IPS-20b (cell line): ENCODE measurements around the gene DMC1.

Source experiments
- H3K27ac ChIP-seq: one replicate; pipeline ENCODE4 v1.5.1; 2013; ENCODE audit warnings: low read length
- H3K27me3 ChIP-seq: 2 replicates; pipeline ENCODE4 v1.6.1; 2013; ENCODE audit warnings: mild to moderate bottlenecking, low read length, inconsistent platforms; ENCODE audit not compliant: insufficient read depth
- H3K36me3 ChIP-seq: 2 replicates; pipeline ENCODE4 v1.6.1; 2013; ENCODE audit warnings: low read depth, mild to moderate bottlenecking, inconsistent platforms, low read length, moderate library complexity; ENCODE audit not compliant: insufficient read depth
- H3K4me1 ChIP-seq: 2 replicates; pipeline ENCODE4 v1.6.1; 2013; ENCODE audit warnings: mild to moderate bottlenecking, control low read depth, inconsistent platforms, low read length, moderate library complexity; ENCODE audit not compliant: insufficient read depth
- H3K4me3 ChIP-seq: 2 replicates; pipeline ENCODE4 v1.5.1; 2013; ENCODE audit warnings: mild to moderate bottlenecking, low read length, inconsistent platforms
- H3K9ac ChIP-seq: 2 replicates; pipeline ENCODE4 v1.6.1; 2013; ENCODE audit warnings: low read depth, mild to moderate bottlenecking, inconsistent platforms, low read length, moderate library complexity
- H3K9me3 ChIP-seq: 2 replicates; pipeline ENCODE4 v1.6.1; 2013; ENCODE audit warnings: mild to moderate bottlenecking, low read depth, low read length, inconsistent platforms; ENCODE audit not compliant: insufficient read depth

DMC1 gene

DNA sequence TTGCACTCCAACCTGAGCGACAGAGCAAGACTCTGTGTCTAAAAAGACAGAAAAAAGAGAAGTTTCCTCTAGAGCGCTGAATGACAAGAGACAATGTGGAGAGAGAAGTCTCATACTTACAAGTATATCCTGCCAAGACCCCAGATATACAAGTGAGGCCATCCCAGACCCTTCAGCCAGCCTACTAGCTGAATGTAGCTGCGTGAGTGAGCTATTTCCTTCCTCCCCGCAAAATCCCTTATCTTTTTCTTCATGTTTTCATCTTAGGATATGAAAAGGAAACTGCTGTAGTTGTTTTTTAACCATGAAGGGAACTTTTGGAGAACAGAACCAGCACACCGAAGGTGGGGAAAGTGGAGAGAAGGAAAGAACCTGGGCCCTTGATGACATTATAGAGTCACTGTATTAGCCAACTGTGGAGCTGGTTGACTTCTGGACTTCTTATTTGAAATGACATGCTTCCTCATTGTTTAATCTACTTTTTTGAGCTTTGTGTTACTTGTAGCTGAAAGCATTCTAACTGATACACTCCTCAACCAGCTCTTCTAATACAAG lies 59.5 kb downstream of the DMC1 start:
- Histone ChIP-seq H3K4me1 (peaks cover 6% of the 10 kb centered on the region; the same call in 1 of the 2 replicates), H3K4me3 (no peak overlapping the region), H3K36me3 (no peaks in the 10 kb centered on the region), H3K27ac (no peak overlapping the region), H3K9ac (no peak overlapping the region), H3K9me3 (no peaks in the 10 kb centered on the region), H3K27me3 (no peaks in the 10 kb centered on the region)

DNA sequence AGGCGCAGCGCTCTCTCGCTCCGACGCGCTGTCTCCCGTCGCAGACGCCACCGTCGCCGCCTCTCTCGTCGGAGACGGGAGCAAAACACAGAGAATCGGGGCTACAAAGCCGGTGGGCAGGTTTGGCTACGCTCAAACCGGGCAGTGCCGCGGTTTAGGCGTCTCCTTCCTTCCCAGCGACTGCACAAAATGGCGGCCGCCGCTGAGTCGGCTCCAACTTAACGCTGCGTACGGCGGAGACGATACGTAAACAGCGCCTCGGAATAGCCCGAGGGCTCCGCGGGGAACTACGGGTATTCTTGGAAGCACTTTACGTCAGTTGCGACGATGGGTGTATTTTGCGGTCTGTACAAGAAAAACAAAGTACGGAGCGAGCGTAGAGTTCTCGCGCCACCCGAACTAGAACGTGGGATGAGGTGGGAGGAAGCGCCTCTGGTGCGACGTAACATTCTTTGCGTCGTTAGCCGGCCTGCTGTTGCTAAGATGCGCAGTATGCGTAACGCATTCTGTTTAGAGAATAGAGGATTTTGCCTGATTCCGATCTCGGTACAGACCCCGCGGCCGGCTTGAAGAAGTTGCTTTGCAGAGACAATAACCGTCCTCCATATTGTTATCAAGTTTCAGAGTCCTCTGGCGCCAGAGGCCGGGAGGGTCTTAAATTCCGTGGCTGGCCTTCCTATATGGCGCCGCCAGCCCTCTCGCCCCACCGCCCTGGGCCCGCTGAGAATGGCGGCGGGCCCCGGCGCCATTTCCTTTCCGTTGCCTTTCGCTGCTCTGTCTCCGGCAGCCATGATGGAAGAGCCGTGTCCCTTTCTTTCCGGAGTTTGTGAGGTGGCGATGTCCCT lies 63.6 kb downstream of the DMC1 start, which contains the start of gene DDX17:
DDX17 (minus strand) TSS at position 194 of the 845 bp plus-strand sequence.
- Histone ChIP-seq H3K4me1 (peaks cover 11% of the 10 kb centered on the region), H3K4me3 (peak within 1 kb of the TSS; percentile 95), H3K27me3 (no peaks in the 10 kb centered on the region), H3K36me3 (peaks cover 41% of the 10 kb centered on the region), H3K27ac (peak within 1 kb of the TSS; percentile 91), H3K9ac (peak within 1 kb of the TSS; percentile 100), H3K9me3 (no peaks in the 10 kb centered on the region)

DNA sequence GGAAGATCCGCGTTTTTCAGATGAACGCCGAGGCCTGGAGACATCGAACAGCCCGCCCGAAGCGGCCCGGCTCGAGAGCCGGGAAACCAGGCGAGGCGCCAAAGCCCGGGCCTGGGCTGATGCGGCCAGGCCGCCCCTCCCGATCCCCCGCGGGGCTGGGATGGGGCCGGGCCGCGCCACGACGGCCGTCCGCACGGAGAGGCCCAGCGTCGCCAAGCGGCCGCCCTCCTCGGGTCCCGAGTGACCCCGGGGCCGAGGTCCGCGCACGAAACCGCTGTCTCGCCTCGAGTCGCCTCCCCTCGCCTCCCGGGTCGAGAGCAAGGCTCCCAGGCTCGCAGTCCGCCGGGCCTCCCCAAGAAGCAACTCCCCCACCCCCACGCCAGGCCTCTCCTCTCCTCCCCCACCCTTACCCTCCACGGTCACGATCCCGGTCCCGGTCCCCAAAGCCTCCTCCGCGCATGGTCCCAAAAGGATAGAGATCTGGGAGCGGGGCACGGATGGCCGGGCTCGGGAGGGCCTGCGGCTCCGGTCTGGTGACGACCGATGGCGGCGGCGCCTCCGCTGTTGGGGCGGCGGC lies 64.4 kb downstream of the DMC1 start:
- H3K4me1 ChIP-seq: peaks cover 11% of the 10 kb centered on the region
- peak overlapping the region; percentile 95 for H3K4me3 ChIP-seq
- H3K9me3 ChIP-seq: no peaks in the 10 kb centered on the region
- H3K27ac ChIP-seq: peak overlapping the region; percentile 91
- peak overlapping the region; percentile 100 for H3K9ac ChIP-seq
- peaks cover 48% of the 10 kb centered on the region for H3K36me3 ChIP-seq
- no peaks in the 10 kb centered on the region for H3K27me3 ChIP-seq

DNA sequence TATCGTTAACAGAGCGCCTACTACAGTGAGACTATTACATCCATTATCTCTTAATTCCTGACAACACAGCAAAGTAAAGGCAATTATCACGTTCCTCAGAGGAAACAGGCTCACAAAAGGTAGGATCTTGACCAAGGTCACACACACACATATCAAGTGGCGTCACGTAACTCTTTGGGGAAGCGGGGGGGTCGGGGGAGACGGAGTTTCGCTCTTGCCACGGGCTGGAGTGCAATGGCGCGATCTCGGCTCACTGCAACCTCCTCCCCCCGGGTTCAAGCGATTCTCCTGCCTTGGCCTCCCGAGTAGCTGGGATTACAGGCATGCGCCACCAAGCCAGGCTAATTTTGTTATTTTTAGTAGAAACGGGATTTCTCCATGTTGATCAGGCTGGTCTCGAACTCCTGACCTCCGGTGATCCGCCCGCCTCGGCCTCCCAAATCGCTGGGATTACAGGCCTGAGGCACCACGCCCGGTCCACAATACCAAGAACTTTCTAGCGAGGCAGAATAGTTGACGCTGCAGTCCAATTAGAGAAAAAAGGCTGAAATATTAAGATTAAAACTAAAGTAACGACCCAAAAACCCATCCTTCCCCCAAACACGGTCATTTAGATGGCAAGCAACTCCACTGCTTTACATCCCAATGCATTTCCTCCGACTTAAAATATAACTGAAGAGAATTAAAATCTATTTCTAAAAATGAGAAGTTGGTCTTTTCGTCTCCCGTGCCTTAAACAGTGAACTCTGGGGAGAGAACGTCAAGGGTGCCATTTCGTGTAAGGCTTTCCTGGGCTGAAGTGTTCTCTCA lies 65.0 kb downstream of the DMC1 start:
- H3K36me3 ChIP-seq: peaks cover 55% of the 10 kb centered on the region
- H3K9ac ChIP-seq: peak overlapping the region; percentile 100
- no peaks in the 10 kb centered on the region for H3K27me3 ChIP-seq
- peak overlapping the region; percentile 91 for H3K27ac ChIP-seq
- H3K9me3 ChIP-seq: no peaks in the 10 kb centered on the region
- peak overlapping the region; percentile 95 for H3K4me3 ChIP-seq
- peaks cover 11% of the 10 kb centered on the region for H3K4me1 ChIP-seq

DNA sequence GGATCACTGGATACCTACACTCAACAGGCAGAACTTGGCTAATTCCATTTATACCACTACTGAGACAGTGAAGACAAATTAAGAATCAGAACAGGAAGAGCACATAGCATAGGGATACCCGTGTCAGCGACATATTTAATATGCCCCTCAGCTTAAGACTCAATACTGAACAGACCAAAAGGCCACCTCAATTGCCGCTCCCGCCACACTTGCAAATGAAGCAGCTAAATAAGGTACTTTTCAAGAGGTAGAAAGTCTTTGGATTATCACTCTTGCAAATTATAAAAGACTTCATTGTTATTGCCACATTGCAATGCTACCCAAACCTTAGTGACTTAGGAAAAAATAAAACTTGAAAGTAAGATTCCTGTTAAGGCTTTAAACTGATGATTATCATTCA lies 67.0 kb downstream of the DMC1 start:
- peaks cover 11% of the 10 kb centered on the region for H3K4me1 ChIP-seq
- H3K9ac ChIP-seq: peak overlapping the region; percentile 100; the same call in 1 of the 2 replicates
- H3K9me3 ChIP-seq: no peaks in the 10 kb centered on the region
- peak overlapping the region; percentile 95 for H3K4me3 ChIP-seq
- no peaks in the 10 kb centered on the region for H3K27me3 ChIP-seq
- H3K27ac ChIP-seq: no peak overlapping the region
- H3K36me3 ChIP-seq: peaks cover 74% of the 10 kb centered on the region

DNA sequence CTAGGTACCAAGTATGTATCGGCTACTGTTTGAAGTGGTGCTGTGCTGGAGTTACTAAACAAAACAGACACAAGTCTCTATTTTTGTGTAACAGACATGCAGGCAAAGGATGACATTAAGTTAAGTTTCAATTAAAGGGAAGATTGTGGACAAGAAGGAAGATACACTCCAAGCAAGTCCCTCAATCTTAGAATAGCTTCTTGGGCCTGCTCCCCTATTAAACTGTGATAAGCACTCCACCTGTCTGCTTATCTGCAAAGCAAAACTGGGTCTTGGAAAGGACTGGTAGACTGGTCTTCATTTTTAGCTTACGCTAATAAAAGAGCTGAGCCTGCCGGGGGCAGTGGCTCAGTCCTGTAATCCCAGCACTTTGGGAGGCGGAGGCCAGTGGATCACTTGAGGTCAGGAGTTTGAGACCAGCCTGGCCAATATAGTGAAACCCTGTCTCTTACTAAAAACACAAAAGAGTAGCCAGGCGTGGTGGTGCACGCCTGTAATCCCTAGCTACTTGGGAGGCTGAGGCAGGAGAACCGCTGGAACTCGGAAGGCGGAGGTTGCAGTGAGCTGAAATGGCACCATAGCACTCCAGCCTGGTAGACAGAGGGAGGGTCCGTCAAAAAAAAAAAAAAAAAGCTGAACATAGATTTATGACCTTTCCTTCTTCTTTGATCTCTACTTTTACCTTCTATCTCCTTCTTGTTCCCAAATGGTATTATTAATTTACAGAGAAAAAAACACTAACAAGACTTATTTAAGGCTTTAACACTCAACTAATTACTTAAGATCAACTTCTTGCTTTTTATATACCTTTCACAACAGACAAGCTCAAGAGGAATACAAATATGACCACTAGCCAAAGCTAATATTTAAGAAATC lies 67.9 kb downstream of the DMC1 start:
- H3K9ac ChIP-seq: peak overlapping the region; percentile 100; the same call in 1 of the 2 replicates
- H3K27ac ChIP-seq: no peak overlapping the region
- peaks cover 11% of the 10 kb centered on the region for H3K4me1 ChIP-seq
- peak overlapping the region; percentile 95 for H3K4me3 ChIP-seq
- H3K9me3 ChIP-seq: no peaks in the 10 kb centered on the region
- no peaks in the 10 kb centered on the region for H3K27me3 ChIP-seq
- peaks cover 84% of the 10 kb centered on the region for H3K36me3 ChIP-seq

DNA sequence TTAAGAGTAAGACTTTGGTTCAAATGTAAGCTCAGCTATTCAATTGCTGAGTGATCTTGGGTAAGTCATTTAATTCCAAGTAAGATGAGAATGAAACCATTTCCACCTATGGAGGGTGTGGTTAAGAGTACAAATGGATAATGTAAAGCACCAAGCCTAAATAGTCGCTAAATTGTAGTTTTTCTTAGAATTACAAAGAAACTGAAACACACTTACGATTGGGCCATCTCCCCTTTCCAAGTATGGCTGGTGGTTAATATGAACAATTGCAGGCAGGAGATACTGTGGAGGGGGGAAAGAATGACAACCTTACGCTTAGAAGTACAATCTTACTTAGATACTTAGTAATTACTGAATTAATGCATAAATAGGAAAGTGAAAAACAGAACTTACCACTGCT lies 72.1 kb downstream of the DMC1 start:
- Histone ChIP-seq H3K9me3 (no peaks in the 10 kb centered on the region), H3K4me1 (peaks cover 3% of the 10 kb centered on the region; the same call in 1 of the 2 replicates), H3K27me3 (no peaks in the 10 kb centered on the region), H3K9ac (no peak overlapping the region), H3K27ac (no peak overlapping the region), H3K4me3 (no peak overlapping the region), H3K36me3 (peaks cover 99% of the 10 kb centered on the region)

DNA sequence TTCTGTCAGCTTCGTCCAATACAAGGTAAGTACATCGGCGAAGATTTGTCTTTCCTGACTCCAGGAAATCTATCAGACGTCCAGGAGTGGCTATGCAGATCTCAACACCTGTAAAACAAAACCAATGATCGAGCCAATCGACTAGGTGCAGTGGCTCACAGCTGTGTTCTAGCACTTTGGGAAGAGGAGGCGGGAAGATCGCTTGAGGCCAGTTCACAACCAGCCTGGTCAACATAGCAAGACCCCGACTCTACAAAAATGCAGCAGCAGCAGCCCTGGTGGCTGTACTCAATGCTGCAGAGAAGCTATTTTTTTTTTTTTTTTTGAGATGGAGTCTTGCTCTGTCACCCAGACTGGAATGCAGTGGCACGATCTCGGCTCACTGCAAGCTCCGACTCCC lies 75.0 kb downstream of the DMC1 start:
- no peak overlapping the region for H3K4me3 ChIP-seq
- H3K9me3 ChIP-seq: no peaks in the 10 kb centered on the region
- H3K4me1 ChIP-seq: peaks cover 3% of the 10 kb centered on the region
- no peak overlapping the region for H3K9ac ChIP-seq
- H3K27me3 ChIP-seq: no peaks in the 10 kb centered on the region
- no peak overlapping the region for H3K27ac ChIP-seq
- H3K36me3 ChIP-seq: peaks cover 99% of the 10 kb centered on the region

DNA sequence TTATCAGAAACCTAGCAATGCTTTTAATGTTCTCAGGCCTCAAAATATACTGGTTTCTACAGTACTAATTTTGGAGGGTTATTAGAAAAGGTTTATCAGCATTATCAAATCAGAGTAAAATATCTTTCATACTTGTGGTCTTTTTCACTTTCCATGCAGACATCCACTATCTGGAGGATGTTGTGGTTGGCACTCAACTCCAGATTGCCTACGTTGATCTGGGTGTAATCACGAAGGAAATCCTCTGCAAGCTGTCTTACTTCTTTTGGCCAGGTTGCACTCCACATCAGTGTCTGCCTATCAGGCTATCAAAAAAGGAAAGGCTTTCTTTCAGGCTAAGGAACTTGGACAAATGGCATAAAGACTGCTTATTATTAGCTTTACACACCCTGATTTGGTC lies 75.5 kb downstream of the DMC1 start:
- Histone ChIP-seq H3K4me1 (peaks cover 6% of the 10 kb centered on the region), H3K36me3 (peaks cover 99% of the 10 kb centered on the region), H3K4me3 (no peak overlapping the region), H3K9me3 (no peaks in the 10 kb centered on the region), H3K27me3 (no peaks in the 10 kb centered on the region), H3K27ac (no peak overlapping the region), H3K9ac (no peak overlapping the region)

GRCh38 chr22:38491707-38492348 lies 78.2 kb downstream of the DMC1 start:
- no peaks in the 10 kb centered on the region for H3K27me3 ChIP-seq
- no peak overlapping the region for H3K9ac ChIP-seq
- no peak overlapping the region for H3K4me3 ChIP-seq
- no peak overlapping the region for H3K27ac ChIP-seq
- H3K4me1 ChIP-seq: peaks cover 6% of the 10 kb centered on the region
- H3K36me3 ChIP-seq: peaks cover 99% of the 10 kb centered on the region
- no peaks in the 10 kb centered on the region for H3K9me3 ChIP-seq
